Liver (tissue), 9 donors: ENCODE measurements around the gene DCDC1. TPM values are rescaled to one million over a fixed set of nuclear protein-coding genes. Genes with fewer than 3 reads are reported as not detected.

ENCODE experiments used
- DNase-seq: peaks from one replicate; pipeline ENCODE4 v3.0.0-alpha.2; 2017; ENCODE audit warnings: low spot score
- H3K27ac ChIP-seq, 2 donors: one replicate each; pipeline ENCODE4 v1.7.0; 2013; ENCODE audit warnings: inconsistent platforms in 2 of 2, low read length in 2 of 2, control low read depth in 1 of 2, low read depth in 1 of 2, mild to moderate bottlenecking in 1 of 2
- H3K27me3 ChIP-seq, 4 donors: one replicate each; pipeline versions ENCODE4 v1.6.1 to v1.7.0; 2013; ENCODE audit warnings: low read length in 3 of 4, inconsistent platforms in 1 of 4, mild to moderate bottlenecking in 1 of 4, moderate library complexity in 1 of 4; ENCODE audit not compliant: control insufficient read depth in 4 of 4, insufficient read depth in 4 of 4
- H3K36me3 ChIP-seq, 4 donors: one replicate each; pipeline versions ENCODE4 v1.6.1 to v1.7.0; 2013; ENCODE audit warnings: low read length in 3 of 4, mild to moderate bottlenecking in 3 of 4, low read depth in 1 of 4, moderate library complexity in 1 of 4; ENCODE audit not compliant: control insufficient read depth in 4 of 4, insufficient read depth in 3 of 4
- H3K4me1 ChIP-seq, 4 donors: one replicate each; pipeline versions ENCODE4 v1.6.1 to v1.7.0; 2013; ENCODE audit warnings: low read length in 3 of 4, mild to moderate bottlenecking in 3 of 4, moderate library complexity in 1 of 4; ENCODE audit not compliant: control insufficient read depth in 4 of 4, insufficient read depth in 4 of 4
- H3K4me3 ChIP-seq, 3 donors: one replicate each; pipeline versions ENCODE4 v1.6.1 to v1.7.0; 2013; ENCODE audit warnings: low read length in 3 of 3, control low read depth in 1 of 3, low read depth in 1 of 3, mild to moderate bottlenecking in 1 of 3
- H3K9ac ChIP-seq, 2 donors: one replicate each; pipeline ENCODE4 v1.7.0; 2013; ENCODE audit warnings: low read length in 2 of 2, mild to moderate bottlenecking in 2 of 2, moderate library complexity in 2 of 2, control low read depth in 1 of 2, low read depth in 1 of 2
- H3K9me3 ChIP-seq, 4 donors: one replicate each; pipeline versions ENCODE4 v1.6.1 to v1.7.0; 2013; ENCODE audit warnings: low read length in 3 of 4; ENCODE audit not compliant: control insufficient read depth in 4 of 4
- CTCF ChIP-seq: fragments of 150-350 bp; IDR thresholded peaks from 2 replicates; pipeline ENCODE4 v1.5.1; 2017; ENCODE audit warnings: improper control_type of control experiment, low read depth, low read length; ENCODE audit not compliant: missing input control
- EGR1 ChIP-seq, 2 donors: IDR thresholded peaks; 2 replicates each; pipeline ENCODE4 v1.6.1; 2016 to 2018; ENCODE audit warnings: antibody characterized with exemption in 2 of 2, low read depth in 2 of 2
- FOXA1 ChIP-seq: IDR thresholded peaks from 2 replicates; pipeline ENCODE4 v1.6.1; 2016; ENCODE audit warnings: antibody characterized with exemption
- FOXA2 ChIP-seq: IDR thresholded peaks from 2 replicates; pipeline ENCODE4 v1.6.1; 2016; ENCODE audit warnings: antibody characterized with exemption
- GABPA ChIP-seq, 2 donors: IDR thresholded peaks in 1 of 2; conservative IDR thresholded peaks in 1 of 2; 2 replicates each; pipeline ENCODE4 v1.6.1; 2016; ENCODE audit warnings: antibody characterized with exemption in 2 of 2, mild to moderate bottlenecking in 1 of 2, moderate library complexity in 1 of 2
- HNF4A ChIP-seq, 2 donors: conservative IDR thresholded peaks; 2 replicates each; pipeline ENCODE4 v1.6.1; 2016; ENCODE audit warnings: antibody characterized with exemption in 2 of 2, mild to moderate bottlenecking in 2 of 2
- HNF4G ChIP-seq: IDR thresholded peaks from 2 replicates; pipeline ENCODE4 v1.6.1; 2016; ENCODE audit warnings: antibody characterized with exemption
- JUND ChIP-seq, 2 donors: IDR thresholded peaks; 2 replicates each; pipeline ENCODE4 v1.6.1; 2016; ENCODE audit warnings: antibody characterized with exemption in 2 of 2
- MAX ChIP-seq: IDR thresholded peaks from 2 replicates; pipeline ENCODE4 v1.6.1; 2016; ENCODE audit warnings: antibody characterized with exemption
- NR2F2 ChIP-seq: IDR thresholded peaks from 2 replicates; pipeline ENCODE4 v1.6.1; 2016; ENCODE audit warnings: antibody characterized with exemption
- RAD21 ChIP-seq, 2 donors: IDR thresholded peaks; 2 replicates each; pipeline ENCODE4 v1.6.1; 2016; ENCODE audit warnings: antibody characterized with exemption in 2 of 2, mild to moderate bottlenecking in 2 of 2
- RXRA ChIP-seq, 2 donors: IDR thresholded peaks; 2 replicates each; pipeline ENCODE4 v1.6.1; 2017 to 2018; ENCODE audit warnings: antibody characterized with exemption in 2 of 2, mild to moderate bottlenecking in 1 of 2
- SP1 ChIP-seq: IDR thresholded peaks from 2 replicates; pipeline ENCODE4 v1.6.1; 2018; ENCODE audit warnings: antibody characterized with exemption, mild to moderate bottlenecking
- TAF1 ChIP-seq: conservative IDR thresholded peaks from 2 replicates; pipeline ENCODE4 v1.6.1; 2016; ENCODE audit warnings: antibody characterized with exemption, mild to moderate bottlenecking
- YY1 ChIP-seq: IDR thresholded peaks from 2 replicates; pipeline ENCODE4 v1.6.1; 2016; ENCODE audit warnings: antibody characterized with exemption, mild to moderate bottlenecking
- ZBTB33 ChIP-seq: IDR thresholded peaks from 2 replicates; pipeline ENCODE4 v1.6.1; 2016; ENCODE audit warnings: antibody characterized with exemption
- WGBS: extraction: QIAGEN DNeasy Blood & Tissue Kit; methylation state at CpG from one replicate; pipeline ENCODE4 v1.1.7; 2013; 5-methylcytosine and 5-hydroxymethylcytosine counted together
- polyA plus RNA-seq, 2 donors: library from polyadenylated mRNA; stranded (reverse) in 1 of 2; unstranded in 1 of 2; fragments of 200-250 nt in 1 of 2; fragments of >200 nt in 1 of 2; fragmentation: Nextera tagmentation in 1 of 2; extraction: Ambion mirVana in 1 of 2; gene quantifications; one replicate each; pipeline versions ENCODE4 v1.2.1 to v1.2.3, GENCODE V29; 2013 to 2015
- total RNA-seq, 2 donors: library from RNA; depleted of rRNA; stranded (reverse); fragments of >200 nt; gene quantifications; one replicate each; pipeline ENCODE4 v1.2.3, GENCODE V29; 2014
- TF ChIP-seq, protein P1 (sequence below): IDR thresholded peaks from 2 replicates; pipeline ENCODE4 v1.6.1; 2016; ENCODE audit warnings: antibody characterized with exemption
- donor health status: healthy.
- donor health status: healthy.
- donor health status: healthy.
- donor health status: healthy.
- donor health status: healthy.

Gene DCDC1
- total and polyA plus RNA-seq, 4 donors: 0.38 to 3.5 (median 2.0) TPM

DNA sequence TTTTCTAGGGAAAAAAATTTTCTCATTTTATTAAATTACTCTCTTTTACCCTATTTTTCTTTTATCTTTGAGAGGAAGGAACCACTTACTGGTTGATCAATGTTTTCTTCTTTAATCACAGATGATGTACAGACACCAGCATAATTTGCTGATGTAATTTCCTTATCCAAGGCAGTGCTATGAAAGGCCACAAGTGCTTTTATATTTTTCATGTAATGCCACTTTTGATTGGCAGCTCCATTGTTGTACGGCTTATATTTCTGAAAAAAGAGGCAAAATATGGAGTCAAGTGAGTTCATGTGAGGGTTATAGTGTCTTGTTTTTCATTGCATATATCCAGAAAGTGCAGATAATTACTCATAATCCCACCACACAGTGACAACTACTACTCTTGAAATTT lies 460.7 kb downstream of the DCDC1 start:
- 84% methylated on average over 1 of the region's 1 CpG for WGBS
- H3K27ac ChIP-seq: no peak overlapping the region

GRCh38 chr11:30908272-30908671 lies 461.3 kb downstream of the DCDC1 start:
- H3K36me3 ChIP-seq: peaks cover 0 to 14% (median 4%) of the 10 kb centered on the region in 4 donors
- H3K27ac ChIP-seq: no peak overlapping the region
- H3K27me3 ChIP-seq: no peaks in the 10 kb centered on the region
- H3K4me1 ChIP-seq: no peaks in the 10 kb centered on the region
- WGBS: 91% methylated on average over 2 of the region's 2 CpGs
- DNase-seq: no peak
- H3K9me3 ChIP-seq: no peaks in the 10 kb centered on the region
- H3K9ac ChIP-seq: no peak overlapping the region
- TF ChIP-seq GABPA (IDR thresholded peaks at IDR 0.05 in 1 of 2, conservative IDR thresholded peaks at IDR 0.05 in 1 of 2): no peak
- no peak for TF ChIP-seq FOXA1
- TF ChIP-seq FOXA2: no peak
- TF ChIP-seq NR2F2: no peak
- TF ChIP-seq ZBTB33: no peak
- no peak for TF ChIP-seq JUND (IDR thresholded peaks at IDR 0.05)
- no peak for TF ChIP-seq HNF4A (conservative IDR thresholded peaks at IDR 0.05)
- no peak for TF ChIP-seq SP1
- TF ChIP-seq RAD21 (IDR thresholded peaks at IDR 0.05): no peak
- no peak overlapping the region for H3K4me3 ChIP-seq

More for the DNA sequence above, 460.7 kb downstream of the DCDC1 start:
- no peaks in the 10 kb centered on the region for H3K4me1 ChIP-seq
- H3K36me3 ChIP-seq: peaks cover 0 to 14% (median 4%) of the 10 kb centered on the region in 4 donors
- no peaks in the 10 kb centered on the region for H3K27me3 ChIP-seq
- TF ChIP-seq MAX: no peak
- TF ChIP-seq ZBTB33: no peak
- no peak for TF ChIP-seq YY1
- no peak for TF ChIP-seq JUND (IDR thresholded peaks at IDR 0.05)
- no peak for TF ChIP-seq TAF1
- TF ChIP-seq SP1: no peak
- TF ChIP-seq, protein P1, sequence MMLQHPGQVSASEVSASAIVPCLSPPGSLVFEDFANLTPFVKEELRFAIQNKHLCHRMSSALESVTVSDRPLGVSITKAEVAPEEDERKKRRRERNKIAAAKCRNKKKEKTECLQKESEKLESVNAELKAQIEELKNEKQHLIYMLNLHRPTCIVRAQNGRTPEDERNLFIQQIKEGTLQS: no peak
- no peak for TF ChIP-seq NR2F2
- no peak for TF ChIP-seq EGR1 (IDR thresholded peaks at IDR 0.05; ENCODE audit: low read depth in 2 of 2)
- TF ChIP-seq HNF4A (conservative IDR thresholded peaks at IDR 0.05): no peak
- no peak for TF ChIP-seq FOXA1
- TF ChIP-seq RXRA (IDR thresholded peaks at IDR 0.05): no peak
- no peaks in the 10 kb centered on the region for H3K9me3 ChIP-seq
- no peak overlapping the region for H3K4me3 ChIP-seq
- no peak overlapping the region for H3K9ac ChIP-seq
- DNase-seq: no peak

- no peaks in the 10 kb centered on the region for H3K9me3 ChIP-seq
- no peak overlapping the region for H3K4me3 ChIP-seq
- no peak overlapping the region for H3K9ac ChIP-seq
- H3K27me3 ChIP-seq: no peaks in the 10 kb centered on the region
- peaks cover 0 to 14% (median 4%) of the 10 kb centered on the region in 4 donors for H3K36me3 ChIP-seq
- no peak for DNase-seq
- no peak overlapping the region for H3K27ac ChIP-seq
- H3K4me1 ChIP-seq: no peaks in the 10 kb centered on the region
- TF ChIP-seq SP1 (no peak), FOXA1 (no peak), FOXA2 (no peak), NR2F2 (no peak), JUND (IDR thresholded peaks at IDR 0.05) (no peak), RXRA (IDR thresholded peaks at IDR 0.05) (no peak), TAF1 (no peak), ZBTB33 (no peak), CTCF (no peak), HNF4G (no peak), MAX (no peak), HNF4A (conservative IDR thresholded peaks at IDR 0.05) (no peak), RAD21 (IDR thresholded peaks at IDR 0.05) (no peak), GABPA (IDR thresholded peaks at IDR 0.05 in 1 of 2, conservative IDR thresholded peaks at IDR 0.05 in 1 of 2) (no peak), YY1 (no peak), EGR1 (IDR thresholded peaks at IDR 0.05; ENCODE audit: low read depth in 2 of 2) (no peak)
- TF ChIP-seq, protein P1: no peak
Measured at GRCh38 chr11:30902929-30903328, 466.6 kb downstream of the DCDC1 start.
